ENCODE results near the gene MTMR8.

Gene MTMR8

DNA sequence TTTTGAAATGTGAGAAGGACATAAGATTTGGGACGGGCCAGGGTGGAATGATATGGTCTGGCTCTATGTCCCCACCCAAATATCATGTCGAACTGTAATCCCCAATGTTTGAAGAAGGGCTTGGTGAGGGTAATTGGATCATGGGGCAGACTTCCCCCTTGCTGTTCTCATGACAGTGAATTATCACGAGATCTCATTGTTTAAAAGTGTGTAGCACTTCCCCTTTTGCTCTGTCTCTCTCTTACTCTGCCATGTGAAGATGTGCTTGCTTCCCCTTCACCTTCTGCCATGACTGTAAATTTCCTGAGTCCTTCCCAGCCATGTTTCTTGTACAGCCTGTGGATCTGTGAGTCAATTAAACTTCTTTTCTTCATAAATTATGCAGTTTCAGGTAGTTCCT lies 17.5 kb downstream of the MTMR8 start:
- no peak for DNase-seq (ENCODE audit: extremely low spot score)
- ChIA-PET CTCF (no interaction called here), POLR2A (no interaction called here)
- TF ChIP-seq CTCF (IDR thresholded peaks at IDR 0.05; ENCODE audit: control extremely low read depth, extremely low read depth, low read depth, missing control alignments), result no peak

DNA sequence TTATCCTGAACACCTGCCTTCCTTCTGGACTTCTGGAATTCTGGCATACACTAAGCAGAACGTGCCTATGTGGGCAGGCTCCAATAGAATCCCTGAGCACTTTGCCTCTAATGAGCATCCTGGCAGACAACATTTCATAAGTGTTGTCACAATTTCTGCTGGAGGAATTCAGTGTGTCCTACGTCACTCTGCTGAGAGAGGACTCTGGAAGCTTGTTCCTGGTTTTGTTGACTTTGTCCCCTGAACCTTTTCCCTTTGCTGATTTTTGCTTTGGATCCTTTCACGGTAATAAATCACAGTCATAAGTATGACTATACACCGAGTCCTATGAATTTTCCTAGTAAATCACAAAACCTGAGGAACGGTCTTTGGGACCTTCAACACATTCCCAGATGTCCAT lies 43.2 kb downstream of the MTMR8 start:
- CTCF ChIA-PET, result no interaction called here
- no peak for TF ChIP-seq CTCF (IDR thresholded peaks at IDR 0.05; ENCODE audit: control extremely low read depth, extremely low read depth, low read depth, missing control alignments)
- DNase-seq (ENCODE audit: extremely low spot score), result no peak
- POLR2A ChIA-PET, result no interaction called here

- ChIA-PET POLR2A (no interaction called here), CTCF (no interaction called here)
- TF ChIP-seq CTCF (IDR thresholded peaks at IDR 0.05; ENCODE audit: control extremely low read depth, extremely low read depth, low read depth, missing control alignments), result no peak
These were observed 44.7 kb downstream of the MTMR8 start for GRCh38 chrX:64350521-64350920.

GRCh38 chrX:64350047-64350446 lies 45.2 kb downstream of the MTMR8 start:
- CTCF ChIA-PET, result no interaction called here
- POLR2A ChIA-PET, result no interaction called here
- TF ChIP-seq CTCF (IDR thresholded peaks at IDR 0.05; ENCODE audit: control extremely low read depth, extremely low read depth, low read depth, missing control alignments), result no peak
- no peak for DNase-seq (ENCODE audit: extremely low spot score)

More at GRCh38 chrX:64350521-64350920, 44.7 kb downstream of the MTMR8 start:
- no peak for DNase-seq (ENCODE audit: extremely low spot score)

DNA sequence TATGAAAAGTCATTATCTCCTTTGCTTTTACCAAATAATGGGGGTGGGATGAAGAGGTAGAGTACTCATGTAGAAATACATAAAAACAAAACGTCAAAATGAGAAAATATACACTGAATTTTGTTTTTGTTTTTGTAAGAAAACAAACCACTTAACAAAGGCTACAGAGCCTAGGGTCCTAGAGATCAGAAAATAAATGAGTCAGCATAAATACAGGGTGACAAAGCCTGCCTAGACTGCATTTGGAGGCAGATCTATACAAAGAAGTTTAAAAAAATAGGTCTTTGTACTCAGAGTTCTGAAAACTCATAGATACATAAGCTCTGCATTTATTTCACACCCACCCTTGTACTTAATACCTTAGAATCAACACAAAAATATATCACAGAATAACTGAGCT lies 52.4 kb downstream of the MTMR8 start:
- POLR2A ChIA-PET, result no interaction called here
- CTCF ChIA-PET, result no interaction called here
- no peak for TF ChIP-seq CTCF (IDR thresholded peaks at IDR 0.05; ENCODE audit: control extremely low read depth, extremely low read depth, low read depth, missing control alignments)
- DNase-seq (ENCODE audit: extremely low spot score), result no peak

DNA sequence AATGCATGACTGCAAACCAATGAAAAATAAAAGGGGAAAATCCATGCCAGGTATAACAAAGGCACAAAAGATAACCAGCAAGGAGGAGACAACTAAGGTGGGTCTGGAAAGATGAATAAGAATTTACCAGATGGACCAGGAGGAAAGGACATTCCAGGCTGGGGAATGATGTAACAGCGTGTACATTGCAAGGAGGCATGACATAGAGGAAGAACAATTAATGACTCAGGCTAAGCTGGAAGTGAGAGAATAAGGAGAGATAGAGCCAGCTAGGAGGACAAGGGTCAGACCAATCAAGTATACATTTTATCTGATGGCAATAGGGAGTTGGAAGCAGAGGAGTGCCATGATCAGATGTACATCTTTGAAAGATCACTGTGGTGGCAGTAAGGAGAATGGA lies 57.0 kb downstream of the MTMR8 start:
- CTCF ChIA-PET, result no interaction called here

More for the DNA sequence above, 57.0 kb downstream of the MTMR8 start:
- no peak for TF ChIP-seq CTCF (IDR thresholded peaks at IDR 0.05; ENCODE audit: control extremely low read depth, extremely low read depth, low read depth, missing control alignments)
- DNase-seq (ENCODE audit: extremely low spot score), result no peak
- POLR2A ChIA-PET, result no interaction called here
